Measurements from ENCODE around the gene PITPNM3. TPM values are rescaled to one million over a fixed set of nuclear protein-coding genes. Genes with fewer than 3 reads are reported as not detected.

PITPNM3 gene
- total RNA-seq, 1 donor from 2014 or later: 15.6 TPM

DNA sequence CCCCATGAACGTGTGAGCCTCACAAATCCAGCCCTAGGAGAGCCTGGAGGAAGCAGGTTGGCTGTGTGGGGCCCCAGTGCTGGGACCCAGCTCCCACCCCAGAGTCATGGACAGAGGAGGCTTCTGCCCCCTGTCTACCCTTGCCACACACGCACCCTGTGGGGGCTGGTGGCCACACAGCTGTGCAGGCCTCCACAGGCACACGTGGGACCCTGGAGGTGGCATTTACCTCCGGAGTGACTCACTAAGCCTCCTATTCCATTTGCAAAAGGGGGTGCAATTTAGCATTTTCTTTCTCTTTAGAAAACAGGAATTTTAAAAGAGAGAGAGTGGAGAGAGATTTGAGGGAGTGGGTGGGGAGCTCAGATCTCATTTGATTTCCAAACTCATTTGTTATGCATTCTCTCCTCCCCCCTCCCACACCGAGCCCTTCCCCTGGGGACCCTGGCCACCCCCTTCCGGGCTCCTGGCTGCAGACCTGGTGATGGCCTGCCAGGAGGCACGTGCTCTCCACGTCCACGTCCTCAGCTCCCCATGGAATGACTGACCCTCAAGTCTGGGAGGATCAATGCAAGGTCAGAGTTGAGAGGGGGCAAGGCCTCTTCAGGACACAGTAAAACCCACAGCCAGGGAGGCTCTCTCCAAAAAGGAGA, 6.8 kb downstream of the PITPNM3 start:
- intact Hi-C loops (cut with DNase I): no loop called here
- Histone ChIP-seq H3K4me3 (no peak overlapping the region), H3K27me3 (no peaks in the 10 kb centered on the region), H3K4me1 (peaks cover 16% of the 10 kb centered on the region), H3K36me3 (no peaks in the 10 kb centered on the region), H3K27ac (peak overlapping the region; percentile 6), H3K9me3 (no peaks in the 10 kb centered on the region)
- ATAC-seq (no peak), DNase-seq (no peak)
- TF ChIP-seq, protein P1, sequence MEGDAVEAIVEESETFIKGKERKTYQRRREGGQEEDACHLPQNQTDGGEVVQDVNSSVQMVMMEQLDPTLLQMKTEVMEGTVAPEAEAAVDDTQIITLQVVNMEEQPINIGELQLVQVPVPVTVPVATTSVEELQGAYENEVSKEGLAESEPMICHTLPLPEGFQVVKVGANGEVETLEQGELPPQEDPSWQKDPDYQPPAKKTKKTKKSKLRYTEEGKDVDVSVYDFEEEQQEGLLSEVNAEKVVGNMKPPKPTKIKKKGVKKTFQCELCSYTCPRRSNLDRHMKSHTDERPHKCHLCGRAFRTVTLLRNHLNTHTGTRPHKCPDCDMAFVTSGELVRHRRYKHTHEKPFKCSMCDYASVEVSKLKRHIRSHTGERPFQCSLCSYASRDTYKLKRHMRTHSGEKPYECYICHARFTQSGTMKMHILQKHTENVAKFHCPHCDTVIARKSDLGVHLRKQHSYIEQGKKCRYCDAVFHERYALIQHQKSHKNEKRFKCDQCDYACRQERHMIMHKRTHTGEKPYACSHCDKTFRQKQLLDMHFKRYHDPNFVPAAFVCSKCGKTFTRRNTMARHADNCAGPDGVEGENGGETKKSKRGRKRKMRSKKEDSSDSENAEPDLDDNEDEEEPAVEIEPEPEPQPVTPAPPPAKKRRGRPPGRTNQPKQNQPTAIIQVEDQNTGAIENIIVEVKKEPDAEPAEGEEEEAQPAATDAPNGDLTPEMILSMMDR (IDR thresholded peaks at IDR 0.05): no peak

DNA sequence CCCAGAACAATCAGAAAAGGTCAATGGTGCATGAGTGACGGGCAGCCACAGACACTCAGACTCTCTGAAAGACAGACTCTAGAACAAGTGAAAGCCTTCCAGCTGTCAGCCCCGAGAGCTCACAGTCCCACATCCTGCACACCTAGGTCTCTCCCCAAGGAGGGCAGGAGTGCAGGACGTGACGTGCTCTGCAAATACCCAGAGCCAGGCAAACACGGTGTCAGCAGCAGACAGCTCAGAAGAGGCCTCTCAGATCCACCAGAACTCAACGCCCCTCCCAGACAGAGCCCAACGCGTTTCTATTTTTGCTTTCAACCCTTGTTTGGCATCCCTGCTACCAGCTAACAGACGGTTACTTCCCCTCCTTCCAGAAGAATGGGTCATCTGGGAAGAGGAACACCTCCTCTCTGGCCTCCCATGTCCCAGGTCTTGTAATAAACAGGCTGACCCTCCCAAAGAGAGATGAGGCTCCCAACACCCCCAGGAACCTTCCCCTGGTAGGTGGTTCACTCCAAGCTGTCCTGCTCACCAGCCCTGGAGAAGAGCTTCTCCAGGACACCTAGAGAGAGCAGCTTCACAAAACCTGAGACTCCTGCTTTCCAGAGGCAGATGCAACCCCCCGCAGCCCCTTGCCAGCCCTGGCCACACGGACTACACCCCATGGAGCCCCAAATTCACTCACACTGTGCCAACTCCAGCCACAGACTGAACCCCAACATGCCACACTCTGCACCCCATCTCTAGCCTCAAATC, 7.6 kb downstream of the PITPNM3 start:
- Histone ChIP-seq H3K36me3 (no peaks in the 10 kb centered on the region), H3K4me3 (no peak overlapping the region), H3K4me1 (peaks cover 16% of the 10 kb centered on the region), H3K27me3 (no peaks in the 10 kb centered on the region), H3K9me3 (no peaks in the 10 kb centered on the region), H3K27ac (peak overlapping the region; percentile 6)
- ATAC-seq: peak; percentile 52
- TF ChIP-seq, protein P1 (IDR thresholded peaks at IDR 0.05): no peak
- intact Hi-C loops (cut with DNase I): no loop called here
- DNase-seq: no peak

DNA sequence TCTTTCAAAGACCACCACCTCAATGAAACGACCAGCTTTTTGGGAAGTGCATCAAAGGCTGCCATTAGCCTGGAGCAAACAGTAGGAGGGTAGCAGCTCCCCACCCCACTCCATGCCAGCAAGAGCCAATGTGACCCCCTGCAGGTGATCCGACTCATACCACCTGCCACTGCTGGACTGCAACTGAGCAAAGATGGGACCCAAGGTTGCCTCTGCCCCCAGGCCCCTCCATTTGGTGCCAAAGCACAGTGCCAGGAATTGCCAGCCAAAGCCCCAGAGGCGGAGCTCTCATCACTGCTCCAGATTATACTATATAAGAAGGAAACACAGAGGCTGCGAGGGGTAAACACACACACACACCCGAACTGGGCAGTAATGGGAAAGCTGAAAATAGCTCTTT, 8.3 kb downstream of the PITPNM3 start:
- intact Hi-C loops (cut with DNase I): no loop called here
- ATAC-seq (no peak), DNase-seq (no peak)
- Histone ChIP-seq H3K27me3 (no peaks in the 10 kb centered on the region), H3K9me3 (no peaks in the 10 kb centered on the region), H3K4me3 (no peak overlapping the region), H3K4me1 (peaks cover 16% of the 10 kb centered on the region), H3K36me3 (no peaks in the 10 kb centered on the region), H3K27ac (peak overlapping the region; percentile 6)
- TF ChIP-seq, protein P1 (IDR thresholded peaks at IDR 0.05): no peak

DNA sequence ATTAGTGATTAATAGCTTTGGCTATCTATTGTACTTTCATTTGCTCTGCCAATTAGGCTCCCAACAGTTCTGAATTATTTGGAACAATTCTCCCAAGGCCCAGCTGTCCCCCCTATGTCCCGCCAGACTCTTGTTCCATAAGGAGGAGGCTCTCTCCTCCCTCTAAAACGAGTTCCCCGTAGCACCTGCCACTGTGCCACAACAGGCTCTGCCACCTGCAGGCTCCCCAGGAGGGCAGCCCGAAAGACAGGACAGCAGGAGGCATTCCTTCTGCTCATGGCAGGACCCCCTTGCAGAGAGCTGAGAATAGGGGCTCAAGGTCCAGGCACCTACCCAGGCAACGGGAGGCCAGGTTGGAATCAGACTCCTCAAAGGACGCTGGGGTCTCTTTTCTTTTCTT, 9.0 kb downstream of the PITPNM3 start:
- intact Hi-C loops (cut with DNase I): no loop called here
- Histone ChIP-seq H3K36me3 (no peaks in the 10 kb centered on the region), H3K4me3 (no peak overlapping the region), H3K9me3 (no peaks in the 10 kb centered on the region), H3K4me1 (peaks cover 16% of the 10 kb centered on the region), H3K27ac (no peak overlapping the region), H3K27me3 (no peaks in the 10 kb centered on the region)
- TF ChIP-seq, protein P1 (IDR thresholded peaks at IDR 0.05): no peak
- DNase-seq (no peak), ATAC-seq (no peak)

DNA sequence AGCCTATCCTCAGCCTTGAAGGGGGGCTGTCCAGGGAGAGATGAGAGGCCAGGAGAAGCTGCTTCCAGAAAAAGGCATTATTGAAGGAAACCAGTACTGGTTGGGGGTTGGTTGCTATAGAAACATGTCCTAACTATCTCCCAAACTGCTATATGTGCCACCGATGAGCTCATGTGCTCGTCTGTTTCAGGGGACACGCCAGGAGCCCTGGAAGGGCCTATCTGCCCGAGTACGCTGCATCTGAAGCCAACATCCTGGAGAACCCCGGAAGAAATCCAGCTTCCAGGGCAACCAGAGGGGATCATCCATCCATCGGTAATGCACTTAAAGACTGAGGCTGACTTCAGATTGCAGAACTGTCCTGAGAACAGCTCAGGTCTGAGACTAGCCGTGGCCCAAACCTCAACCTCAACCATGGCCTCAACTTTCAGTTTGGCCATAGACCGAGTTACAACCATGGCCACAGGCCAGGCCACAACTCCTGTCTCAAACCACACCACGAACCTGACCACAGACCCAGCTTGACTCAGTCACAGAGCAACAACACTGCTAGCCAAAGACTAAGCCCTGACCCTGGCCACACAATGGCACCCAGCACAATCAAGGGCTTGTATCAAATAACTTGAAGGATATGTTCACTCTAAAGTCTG, 10.2 kb downstream of the PITPNM3 start:
- Histone ChIP-seq H3K36me3 (no peaks in the 10 kb centered on the region), H3K9me3 (no peaks in the 10 kb centered on the region), H3K27me3 (no peaks in the 10 kb centered on the region), H3K4me1 (peaks cover 11% of the 10 kb centered on the region), H3K27ac (no peak overlapping the region), H3K4me3 (no peak overlapping the region)
- intact Hi-C loops (cut with DNase I): no loop called here
- DNase-seq (no peak), ATAC-seq (no peak)
- TF ChIP-seq, protein P1 (IDR thresholded peaks at IDR 0.05): no peak

Measured in upper lobe of right lung (tissue), 1 donor.